IMR-90 (cell line): ENCODE measurements around the gene XAGE1B. TPM values are rescaled to one million over a fixed set of nuclear protein-coding genes. Genes with fewer than 3 reads are reported as not detected.

ENCODE experiments used
- ATAC-seq: fragments of 200-7000 bp; cut with Tn5 transposase; 2 replicates; pipeline ENCODE4 v1.9.1; 2020; ENCODE audit warnings: low read depth, mild to moderate bottlenecking, moderate library complexity
- BruUV-seq: library from RNA; stranded (reverse); fragments of 400-500 nt; replicated peaks from 2 replicates; lab custom pipeline; 2021; lab: Mats Ljungman, UMichigan
- CTCF ChIA-PET: fragments of 300-600 bp; formaldehyde crosslinking; extraction: SDS; loops from one replicate; lab custom pipeline; 2021; ENCODE audit warnings: antibody characterized with exemption; lab: Yijun Ruan, JAX
- POLR2A ChIA-PET: fragments of 300-600 bp; sonication (Branson Sonifier 250); formaldehyde crosslinking; loops from one replicate; lab custom pipeline; 2022; ENCODE audit warnings: antibody characterized with exemption; ENCODE audit not compliant: unreplicated experiment; lab: Charles Lee
- DNase-seq: peaks from one replicate; pipeline ENCODE4 v3.0.0; 2013
- H2AFZ ChIP-seq: replicated peaks from 2 replicates; pipeline ENCODE3; 2013; ENCODE audit warnings: low read length, mild to moderate bottlenecking; ENCODE audit not compliant: poor library complexity
- H2AK5ac ChIP-seq: 2 replicates; pipeline ENCODE4 v1.6.1; 2013; ENCODE audit warnings: low read depth, low read length, inconsistent platforms
- H2AK9ac ChIP-seq: replicated peaks from 2 replicates; pipeline ENCODE3; 2013; ENCODE audit warnings: mild to moderate bottlenecking, low read depth, low read length, moderate library complexity; ENCODE audit not compliant: poor library complexity
- H2BK120ac ChIP-seq: 2 replicates; pipeline ENCODE4 v1.6.1; 2013; ENCODE audit warnings: low read depth, low read length, inconsistent platforms
- H2BK15ac ChIP-seq: 3 replicates; pipeline ENCODE4 v1.6.1; 2013; ENCODE audit warnings: low read depth, low read length, inconsistent platforms
- H2BK20ac ChIP-seq: 2 replicates; pipeline ENCODE4 v1.6.1; 2013; ENCODE audit warnings: low read depth, mild to moderate bottlenecking, inconsistent platforms, low read length, moderate library complexity
- H2BK5ac ChIP-seq: 2 replicates; pipeline ENCODE4 v1.6.1; 2013; ENCODE audit warnings: mild to moderate bottlenecking, low read depth, low read length, inconsistent platforms; ENCODE audit not compliant: poor library complexity, severe bottlenecking
- H3K14ac ChIP-seq: replicated peaks from 2 replicates; pipeline ENCODE4 v1.6.1; 2013; ENCODE audit warnings: low read depth, low read length, inconsistent platforms
- H3K18ac ChIP-seq: 2 replicates; pipeline ENCODE4 v1.6.1; 2013; ENCODE audit warnings: low read depth, low read length, control low read depth
- H3K23ac ChIP-seq: 2 replicates; pipeline ENCODE4 v1.6.1; 2013; ENCODE audit warnings: low read depth, low read length, inconsistent platforms
- H3K27ac ChIP-seq: 2 replicates; pipeline ENCODE4 v1.5.1; 2013; ENCODE audit warnings: mild to moderate bottlenecking, control low read depth, low read length; ENCODE audit not compliant: insufficient read depth
- H3K27me3 ChIP-seq: 2 replicates; pipeline ENCODE4 v1.6.1; 2013; ENCODE audit warnings: low read length; ENCODE audit not compliant: control insufficient read depth, insufficient read depth
- H3K36me3 ChIP-seq: 2 replicates; pipeline ENCODE4 v1.6.1; 2013; ENCODE audit warnings: low read length, mixed read lengths; ENCODE audit not compliant: control insufficient read depth, insufficient read depth
- H3K4ac ChIP-seq: 2 replicates; pipeline ENCODE4 v1.6.1; 2013; ENCODE audit warnings: low read depth, low read length, inconsistent platforms
- H3K4me1 ChIP-seq: 2 replicates; pipeline ENCODE4 v1.6.1; 2013; ENCODE audit warnings: low read length, mixed read lengths; ENCODE audit not compliant: control insufficient read depth, insufficient read depth
- H3K4me2 ChIP-seq: 2 replicates; pipeline ENCODE4 v1.6.1; 2013; ENCODE audit warnings: low read depth, mild to moderate bottlenecking, control low read depth, low read length, moderate library complexity
- H3K4me3 ChIP-seq: 2 replicates; pipeline ENCODE4 v1.5.1; 2013; ENCODE audit warnings: low read depth, mild to moderate bottlenecking, control low read depth, low read length, moderate library complexity; ENCODE audit not compliant: insufficient read depth
- H3K56ac ChIP-seq: 2 replicates; pipeline ENCODE4 v1.6.1; 2013; ENCODE audit warnings: low read length, inconsistent platforms; ENCODE audit not compliant: insufficient read depth; ENCODE audit errors: extremely low read depth
- H3K79me1 ChIP-seq, 2 experiments: 2 replicates each; pipeline ENCODE4 v1.6.1; 2013; ENCODE audit warnings: low read length in 2 of 2, inconsistent platforms in 1 of 2, low read depth in 1 of 2
- H3K9ac ChIP-seq: 2 replicates; pipeline ENCODE4 v1.6.1; 2013; ENCODE audit warnings: low read depth, low read length, control low read depth
- H3K9me1 ChIP-seq: 2 replicates; pipeline ENCODE4 v1.6.1; 2013; ENCODE audit warnings: low read length, inconsistent platforms; ENCODE audit not compliant: insufficient read depth
- H3K9me3 ChIP-seq: 2 replicates; pipeline ENCODE4 v1.6.1; 2013; ENCODE audit warnings: low read length; ENCODE audit not compliant: control insufficient read depth, insufficient read depth
- H4K20me1 ChIP-seq: 2 replicates; pipeline ENCODE4 v1.6.1; 2013; ENCODE audit warnings: low read length, inconsistent platforms; ENCODE audit not compliant: insufficient read depth
- H4K5ac ChIP-seq: 2 replicates; pipeline ENCODE4 v1.6.1; 2013; ENCODE audit warnings: mild to moderate bottlenecking, low read depth, low read length, control low read depth
- H4K8ac ChIP-seq, 2 experiments: 2 replicates each; pipeline ENCODE4 v1.6.1; 2013; ENCODE audit warnings: low read depth in 2 of 2, low read length in 2 of 2, control low read depth in 1 of 2, inconsistent platforms in 1 of 2
- H4K91ac ChIP-seq: 2 replicates; pipeline ENCODE4 v1.6.1; 2013; ENCODE audit warnings: low read depth, low read length, inconsistent platforms; ENCODE audit not compliant: insufficient read depth
- BHLHE40 ChIP-seq: fragments of 150-350 bp; IDR thresholded peaks from 2 replicates; pipeline ENCODE4 v1.6.1; 2016; ENCODE audit warnings: mild to moderate bottlenecking, low read depth, low read length
- CEBPB ChIP-seq: IDR thresholded peaks from 2 replicates; pipeline ENCODE4 v1.6.1; 2012; ENCODE audit warnings: low read depth, low read length, improper control_type of control experiment
- CHD1 ChIP-seq: IDR thresholded peaks from 2 replicates; pipeline ENCODE4 v1.6.1; 2012; ENCODE audit warnings: low read depth, low read length, improper control_type of control experiment
- FOS ChIP-seq: fragments of 150-350 bp; IDR thresholded peaks from 2 replicates; pipeline ENCODE4 v1.6.1; 2016; ENCODE audit warnings: low read depth, low read length
- MAZ ChIP-seq: IDR thresholded peaks from 2 replicates; pipeline ENCODE4 v1.6.1; 2012; ENCODE audit warnings: low read depth, mild to moderate bottlenecking, low read length, improper control_type of control experiment, moderate library complexity, borderline replicate concordance
- NFE2L2 ChIP-seq: fragments of 150-350 bp; IDR thresholded peaks from 2 replicates; pipeline ENCODE4 v1.6.1; 2016; ENCODE audit warnings: low read depth, mild to moderate bottlenecking, low read length
- RCOR1 ChIP-seq: IDR thresholded peaks from 2 replicates; pipeline ENCODE4 v1.6.1; 2012; ENCODE audit warnings: mild to moderate bottlenecking, low read length, improper control_type of control experiment; ENCODE audit not compliant: insufficient replicate concordance
- SMC3 ChIP-seq: fragments of 150-350 bp; IDR thresholded peaks from 2 replicates; pipeline ENCODE4 v1.6.1; 2016; ENCODE audit warnings: low read depth, mild to moderate bottlenecking, antibody characterized with exemption, low read length, moderate library complexity
- WGBS, 2 experiments: methylation state at CpG; one replicate each; pipeline versions ENCODE4 v1.1.5 to v1.1.7; 2013; ENCODE audit warnings: missing lambda C conversion rate in 2 of 2; ENCODE audit not compliant: insufficient read length in 1 of 2; ENCODE audit errors: extremely low coverage in 2 of 2; 5-methylcytosine and 5-hydroxymethylcytosine counted together
- dilution Hi-C: fragments of 300-500 bp; cut with HindIII; formaldehyde crosslinking; loops from one replicate; pipeline ENCODE4 v1.14.3; 2018; ENCODE audit warnings: low sequenced_read_pairs; ENCODE audit not compliant: unreplicated experiment
- in situ Hi-C: fragments of 300-500 bp; cut with MboI; formaldehyde crosslinking; loops from 3 replicates; pipeline ENCODE4 v1.14.3; 2019; ENCODE audit warnings: low sequenced_read_pairs, inconsistent platforms, mixed read lengths
- intact Hi-C: fragments of 100-400 bp; cut with micrococcal nuclease; formaldehyde crosslinking; loops from 2 replicates; pipeline ENCODE4 v1.10.0; 2022
- polyA plus RNA-seq, 3 experiments: library from polyadenylated mRNA; depleted of rRNA; stranded (reverse); fragments of >200 nt; gene quantifications; 2 replicates each; pipeline ENCODE4 v1.2.3, GENCODE V29; 2012; ENCODE audit warnings: low replicate concordance in 1 of 3
- total RNA-seq: library from RNA; depleted of rRNA; stranded (reverse); fragments of >200 nt; gene quantifications from 2 replicates; pipeline ENCODE4 v1.2.3, GENCODE V29; 2012
- TF ChIP-seq, protein P1 (sequence below): conservative IDR thresholded peaks from 2 replicates; pipeline ENCODE4 v1.5.1; 2012; ENCODE audit warnings: mild to moderate bottlenecking, low read depth, low read length, improper control_type of control experiment
- TF ChIP-seq, protein P2 (sequence below): fragments of 150-350 bp; IDR thresholded peaks from 2 replicates; pipeline ENCODE4 v1.6.1; 2016; ENCODE audit warnings: low read depth, mild to moderate bottlenecking, low read length, moderate library complexity, borderline replicate concordance

XAGE1B gene
- total and polyA plus RNA-seq, 2 of the 4 experiments (the other 2 are of a cell fraction): not detected

DNA sequence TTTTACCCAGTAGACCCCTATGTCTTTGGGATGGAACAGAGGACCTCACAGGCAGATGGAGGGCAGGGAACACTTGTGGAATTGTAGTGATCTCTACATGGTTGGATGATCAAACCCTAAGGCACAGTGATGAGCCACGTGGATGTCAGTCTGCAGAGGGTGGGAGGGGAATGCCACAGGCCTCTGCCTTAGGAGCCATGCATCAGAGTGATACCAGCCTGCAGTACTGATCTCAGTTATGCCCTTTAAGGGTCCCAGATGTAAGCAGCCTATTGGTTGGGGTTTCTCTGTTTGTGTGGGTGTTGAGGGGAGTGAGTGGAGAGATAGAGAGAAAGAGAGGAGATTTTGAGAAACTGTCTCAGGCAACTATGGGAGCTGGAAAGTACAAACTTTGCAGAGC, 39.9 kb upstream of the XAGE1B start:
- Histone ChIP-seq H3K36me3 (no peaks in the 10 kb centered on the region), H2AFZ (no peak overlapping the region), H2BK120ac (no peak overlapping the region), H3K27me3 (peaks cover 16% of the 10 kb centered on the region), H3K14ac (no peak overlapping the region), H3K4me3 (no peak overlapping the region), H3K56ac (no peak overlapping the region), H3K4ac (no peak overlapping the region), H3K9me3 (no peaks in the 10 kb centered on the region), H4K8ac (no peak overlapping the region), H2AK5ac (no peak overlapping the region), H3K23ac (no peak overlapping the region), H2BK5ac (no peak overlapping the region), H4K20me1 (no peaks in the 10 kb centered on the region), H2AK9ac (no peak overlapping the region), H3K4me2 (no peak overlapping the region), H3K79me1 (no peaks in the 10 kb centered on the region), H2BK15ac (no peak overlapping the region), H4K5ac (no peak overlapping the region), H3K9me1 (no peaks in the 10 kb centered on the region), H3K27ac (no peak overlapping the region), H3K4me1 (no peaks in the 10 kb centered on the region), H3K9ac (no peak overlapping the region), H3K18ac (no peak overlapping the region), H4K91ac (no peak overlapping the region), H2BK20ac (no peak overlapping the region)
- ATAC-seq: no peak
- DNase-seq: no peak
- POLR2A ChIA-PET: no interaction called here
- no CpG with 5 or more reads among the region's 1 CpG for WGBS, 2 experiments
- TF ChIP-seq RCOR1 (no peak), SMC3 (no peak), MAZ (no peak), BHLHE40 (no peak), CEBPB (no peak), FOS (no peak), CHD1 (no peak), NFE2L2 (no peak)
- TF ChIP-seq, protein P1, sequence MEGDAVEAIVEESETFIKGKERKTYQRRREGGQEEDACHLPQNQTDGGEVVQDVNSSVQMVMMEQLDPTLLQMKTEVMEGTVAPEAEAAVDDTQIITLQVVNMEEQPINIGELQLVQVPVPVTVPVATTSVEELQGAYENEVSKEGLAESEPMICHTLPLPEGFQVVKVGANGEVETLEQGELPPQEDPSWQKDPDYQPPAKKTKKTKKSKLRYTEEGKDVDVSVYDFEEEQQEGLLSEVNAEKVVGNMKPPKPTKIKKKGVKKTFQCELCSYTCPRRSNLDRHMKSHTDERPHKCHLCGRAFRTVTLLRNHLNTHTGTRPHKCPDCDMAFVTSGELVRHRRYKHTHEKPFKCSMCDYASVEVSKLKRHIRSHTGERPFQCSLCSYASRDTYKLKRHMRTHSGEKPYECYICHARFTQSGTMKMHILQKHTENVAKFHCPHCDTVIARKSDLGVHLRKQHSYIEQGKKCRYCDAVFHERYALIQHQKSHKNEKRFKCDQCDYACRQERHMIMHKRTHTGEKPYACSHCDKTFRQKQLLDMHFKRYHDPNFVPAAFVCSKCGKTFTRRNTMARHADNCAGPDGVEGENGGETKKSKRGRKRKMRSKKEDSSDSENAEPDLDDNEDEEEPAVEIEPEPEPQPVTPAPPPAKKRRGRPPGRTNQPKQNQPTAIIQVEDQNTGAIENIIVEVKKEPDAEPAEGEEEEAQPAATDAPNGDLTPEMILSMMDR: no peak
- TF ChIP-seq, protein P2, sequence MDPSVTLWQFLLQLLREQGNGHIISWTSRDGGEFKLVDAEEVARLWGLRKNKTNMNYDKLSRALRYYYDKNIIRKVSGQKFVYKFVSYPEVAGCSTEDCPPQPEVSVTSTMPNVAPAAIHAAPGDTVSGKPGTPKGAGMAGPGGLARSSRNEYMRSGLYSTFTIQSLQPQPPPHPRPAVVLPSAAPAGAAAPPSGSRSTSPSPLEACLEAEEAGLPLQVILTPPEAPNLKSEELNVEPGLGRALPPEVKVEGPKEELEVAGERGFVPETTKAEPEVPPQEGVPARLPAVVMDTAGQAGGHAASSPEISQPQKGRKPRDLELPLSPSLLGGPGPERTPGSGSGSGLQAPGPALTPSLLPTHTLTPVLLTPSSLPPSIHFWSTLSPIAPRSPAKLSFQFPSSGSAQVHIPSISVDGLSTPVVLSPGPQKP: no peak
- in situ Hi-C loops (no loop called here), dilution Hi-C loops (no loop called here), intact Hi-C loops (no loop called here)
- CTCF ChIA-PET: no interaction called here
- no TSS peak for BruUV-seq
